Stimulated activated CD4-positive, alpha-beta T cell treated with anti-CD3 and anti-CD28 coated beads, TNF-alpha, amount 100 ng/mL, for 4 hours (primary cell): ENCODE measurements around the gene EEFSEC.

ENCODE experiments used
- DNase-seq, 3 experiments: peaks; one replicate each; pipeline ENCODE4 v3.0.0-alpha.2; 2020; ENCODE audit warnings: low read depth in 3 of 3

EEFSEC gene

GRCh38 chr3:128447561-128448013, 294.3 kb downstream of the EEFSEC start:
- no peak for DNase-seq

GRCh38 chr3:128448491-128448890, 295.2 kb downstream of the EEFSEC start:
- no peak for DNase-seq

- no peak for DNase-seq
Measured at GRCh38 chr3:128449111-128449638, 295.9 kb downstream of the EEFSEC start.

GRCh38 chr3:128452120-128452519, 298.8 kb downstream of the EEFSEC start:
- no peak for DNase-seq

- DNase-seq, result no peak
Measured at GRCh38 chr3:128452678-128453275, 299.5 kb downstream of the EEFSEC start.

GRCh38 chr3:128453501-128454309, 300.4 kb downstream of the EEFSEC start:
- DNase-seq, result no peak

- no peak for DNase-seq
Measured at GRCh38 chr3:128454310-128454618, 301.0 kb downstream of the EEFSEC start.

- no peak for DNase-seq
Measured at GRCh38 chr3:128455116-128455515, 301.8 kb downstream of the EEFSEC start.

- no peak for DNase-seq
Measured at GRCh38 chr3:128455786-128456748, 302.8 kb downstream of the EEFSEC start.

GRCh38 chr3:128456776-128457715, 303.8 kb downstream of the EEFSEC start:
- DNase-seq, result no peak

- no peak for DNase-seq
Measured at GRCh38 chr3:128457937-128458336, 304.7 kb downstream of the EEFSEC start.
